Spleen (tissue), 7 donors: Measurements from ENCODE around the gene PLA2G10.
"Not testable (repeated sequence)": the region's sequence is repeated elsewhere in the genome, so short reads cannot be mapped to it uniquely, and the experiment has no call there.

Experiments
- POLR2A ChIP-seq, 3 donors: fragments of 450-650 bp; IDR thresholded peaks; one replicate each; pipeline ENCODE4 v1.5.1; 2017; ENCODE audit warnings: antibody characterized with exemption in 3 of 3, mild to moderate bottlenecking in 1 of 3
- TF ChIP-seq, protein P1 (sequence below), 11 experiments: fragments of 200-600 bp in 7 of 11; fragments of 450-650 bp in 4 of 11; sonication (generic) in 4 of 11; IDR thresholded peaks in 8 of 11; conservative IDR thresholded peaks in 3 of 11; 1 replicate in 7 of 11; 2 replicates in 4 of 11; pipeline versions ENCODE4 v1.4.0 to v1.8.0; 2016 to 2021; ENCODE audit warnings: antibody characterized with exemption in 11 of 11, inconsistent platforms in 4 of 11, mild to moderate bottlenecking in 1 of 11
- donor health status: DM: no; HTN: no; CAD: no; lungs with moderate emphysema.
- donor health status: DM: no; HTN: no; CAD: no.
- donor health status: DM: no; HTN: no; CAD: no.

DNA sequence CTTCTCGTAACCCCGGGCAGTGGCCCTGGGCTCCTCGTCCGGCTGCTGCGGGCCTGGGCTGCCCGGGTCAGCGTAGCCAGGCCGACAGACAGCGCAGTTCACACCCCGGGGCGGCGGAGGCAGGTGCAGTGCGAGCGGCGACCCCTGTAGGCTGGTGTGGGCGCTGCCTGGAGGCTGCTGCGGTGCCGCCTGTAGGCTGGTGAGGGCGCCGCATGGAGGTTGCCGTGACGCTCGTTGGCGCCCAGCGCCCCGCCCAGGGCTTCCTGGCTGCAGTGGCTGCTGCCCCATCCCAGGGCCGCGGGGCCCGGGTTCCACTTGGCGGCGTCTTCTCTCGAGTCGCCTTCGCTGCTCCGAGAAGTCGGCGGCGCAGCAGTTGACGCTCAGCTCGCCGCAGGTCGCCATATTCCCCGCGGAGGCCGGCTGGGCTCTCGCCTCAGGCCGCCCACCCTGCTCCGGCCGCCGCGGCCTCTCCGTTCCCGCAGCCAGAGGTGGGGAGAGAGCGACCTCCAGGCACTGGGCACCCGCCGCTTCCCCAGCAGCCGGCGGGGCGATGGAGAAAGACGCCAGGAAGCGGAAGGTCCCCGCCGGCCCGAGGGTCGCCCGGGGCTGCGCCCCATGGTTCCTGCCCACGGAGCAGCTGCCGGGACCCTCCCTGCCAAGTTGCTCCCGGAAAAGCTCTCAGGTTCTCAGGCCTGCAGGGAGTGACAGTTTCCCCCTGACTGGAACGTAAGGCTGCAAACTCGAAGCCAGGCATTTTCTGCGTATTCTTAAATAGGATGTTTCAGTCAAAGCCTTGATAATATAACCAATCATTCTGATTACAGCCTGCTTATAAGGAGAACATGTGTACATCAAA is 9.3 kb upstream of the PLA2G10 start, which contains the start of gene NPIPA3:
- TF ChIP-seq, protein P1, sequence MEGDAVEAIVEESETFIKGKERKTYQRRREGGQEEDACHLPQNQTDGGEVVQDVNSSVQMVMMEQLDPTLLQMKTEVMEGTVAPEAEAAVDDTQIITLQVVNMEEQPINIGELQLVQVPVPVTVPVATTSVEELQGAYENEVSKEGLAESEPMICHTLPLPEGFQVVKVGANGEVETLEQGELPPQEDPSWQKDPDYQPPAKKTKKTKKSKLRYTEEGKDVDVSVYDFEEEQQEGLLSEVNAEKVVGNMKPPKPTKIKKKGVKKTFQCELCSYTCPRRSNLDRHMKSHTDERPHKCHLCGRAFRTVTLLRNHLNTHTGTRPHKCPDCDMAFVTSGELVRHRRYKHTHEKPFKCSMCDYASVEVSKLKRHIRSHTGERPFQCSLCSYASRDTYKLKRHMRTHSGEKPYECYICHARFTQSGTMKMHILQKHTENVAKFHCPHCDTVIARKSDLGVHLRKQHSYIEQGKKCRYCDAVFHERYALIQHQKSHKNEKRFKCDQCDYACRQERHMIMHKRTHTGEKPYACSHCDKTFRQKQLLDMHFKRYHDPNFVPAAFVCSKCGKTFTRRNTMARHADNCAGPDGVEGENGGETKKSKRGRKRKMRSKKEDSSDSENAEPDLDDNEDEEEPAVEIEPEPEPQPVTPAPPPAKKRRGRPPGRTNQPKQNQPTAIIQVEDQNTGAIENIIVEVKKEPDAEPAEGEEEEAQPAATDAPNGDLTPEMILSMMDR (IDR thresholded peaks at IDR 0.05 in 8 of 11, conservative IDR thresholded peaks at IDR 0.05 in 3 of 11) = not testable (repeated sequence)
- TF ChIP-seq POLR2A (IDR thresholded peaks at IDR 0.05) = not testable (repeated sequence)
